Glutamatergic neuron (in vitro differentiated cells): ENCODE results near the gene BOC. TPM values are rescaled to one million over a fixed set of nuclear protein-coding genes. Genes with fewer than 3 reads are reported as not detected.
A peak's percentile ranks its signal among the peaks of the same experiment; 100 is the strongest.

ENCODE experiments used
- DNase-seq: peaks from one replicate; pipeline ENCODE4 v3.0.0; 2022
- H3K27ac Mint-ChIP-seq: one replicate; pipeline ENCODE4 v1.8.0; 2020; ENCODE audit warnings: mild to moderate bottlenecking, mixed read lengths, inconsistent platforms; ENCODE audit not compliant: unreplicated experiment
- H3K27me3 Mint-ChIP-seq: one replicate; pipeline ENCODE4 v1.8.0; 2020; ENCODE audit warnings: mild to moderate bottlenecking, moderate library complexity, mixed read lengths, inconsistent platforms; ENCODE audit not compliant: unreplicated experiment
- H3K36me3 Mint-ChIP-seq: one replicate; pipeline ENCODE4 v1.8.0; 2020; ENCODE audit warnings: mild to moderate bottlenecking, mixed read lengths, inconsistent platforms; ENCODE audit not compliant: unreplicated experiment
- H3K4me1 Mint-ChIP-seq: one replicate; pipeline ENCODE4 v1.8.0; 2020; ENCODE audit warnings: mild to moderate bottlenecking, low read depth, mixed read lengths, inconsistent platforms; ENCODE audit not compliant: unreplicated experiment
- H3K4me3 Mint-ChIP-seq: one replicate; pipeline ENCODE4 v1.8.0; 2020; ENCODE audit warnings: mild to moderate bottlenecking, mixed read lengths, inconsistent platforms; ENCODE audit not compliant: unreplicated experiment
- H3K9me3 Mint-ChIP-seq: one replicate; pipeline ENCODE4 v1.8.0; 2020; ENCODE audit warnings: mild to moderate bottlenecking, moderate library complexity, mixed read lengths, inconsistent platforms; ENCODE audit not compliant: unreplicated experiment
- total RNA-seq: library from RNA; stranded (reverse); fragmentation: NEBNext Ultra II Directional; extraction: Animal tissue kit (Norgen Biotek cat#: 25700); gene quantifications from one replicate; pipeline ENCODE4 v1.2.1, GENCODE V29; 2021; ENCODE audit not compliant: unreplicated experiment
- TF ChIP-seq, protein P1 (sequence below): fragments of 200-600 bp; sonication (generic); IDR thresholded peaks from one replicate; pipeline ENCODE4 v1.5.0; 2021; ENCODE audit not compliant: partially characterized antibody, unreplicated experiment

The BOC gene
- total RNA-seq, 1 donor from 2014 or later, result 32.9 TPM

DNA sequence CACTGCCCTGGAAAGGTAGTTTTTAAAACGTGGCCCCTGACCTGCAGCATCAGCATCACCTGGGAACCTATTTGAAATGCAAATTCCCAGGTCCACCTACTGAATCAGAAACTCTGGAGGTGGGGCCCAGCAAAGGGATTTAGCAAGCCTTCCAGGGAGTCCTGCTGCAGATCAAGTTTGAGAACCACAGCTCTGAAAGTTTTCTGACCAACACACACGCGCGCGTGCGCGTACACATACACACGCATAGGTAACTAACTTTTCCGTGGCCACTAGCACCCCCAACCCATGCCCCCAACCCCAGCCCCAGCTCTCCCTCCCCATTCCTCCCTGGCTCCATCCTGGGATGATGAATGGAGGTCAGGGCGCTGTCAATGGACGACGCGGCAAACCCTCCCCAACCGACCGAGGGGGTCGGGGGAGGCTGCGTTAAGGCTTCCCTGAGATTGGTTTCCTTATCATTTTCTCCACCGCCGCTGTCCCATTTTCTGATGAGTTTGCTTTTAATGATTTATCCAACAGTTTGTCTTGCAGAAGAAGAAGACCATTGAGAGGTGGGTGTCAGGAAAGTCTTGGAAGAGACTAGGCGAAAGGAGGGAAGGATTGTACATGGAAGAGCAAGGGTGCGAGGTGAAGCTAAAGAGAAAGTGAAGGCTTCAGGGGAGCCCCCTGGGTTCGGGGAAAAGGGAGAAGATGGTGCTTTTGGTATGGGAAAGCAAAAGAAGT, 590 bp upstream of the BOC start:
- no peak for DNase-seq
- TF ChIP-seq, protein P1, sequence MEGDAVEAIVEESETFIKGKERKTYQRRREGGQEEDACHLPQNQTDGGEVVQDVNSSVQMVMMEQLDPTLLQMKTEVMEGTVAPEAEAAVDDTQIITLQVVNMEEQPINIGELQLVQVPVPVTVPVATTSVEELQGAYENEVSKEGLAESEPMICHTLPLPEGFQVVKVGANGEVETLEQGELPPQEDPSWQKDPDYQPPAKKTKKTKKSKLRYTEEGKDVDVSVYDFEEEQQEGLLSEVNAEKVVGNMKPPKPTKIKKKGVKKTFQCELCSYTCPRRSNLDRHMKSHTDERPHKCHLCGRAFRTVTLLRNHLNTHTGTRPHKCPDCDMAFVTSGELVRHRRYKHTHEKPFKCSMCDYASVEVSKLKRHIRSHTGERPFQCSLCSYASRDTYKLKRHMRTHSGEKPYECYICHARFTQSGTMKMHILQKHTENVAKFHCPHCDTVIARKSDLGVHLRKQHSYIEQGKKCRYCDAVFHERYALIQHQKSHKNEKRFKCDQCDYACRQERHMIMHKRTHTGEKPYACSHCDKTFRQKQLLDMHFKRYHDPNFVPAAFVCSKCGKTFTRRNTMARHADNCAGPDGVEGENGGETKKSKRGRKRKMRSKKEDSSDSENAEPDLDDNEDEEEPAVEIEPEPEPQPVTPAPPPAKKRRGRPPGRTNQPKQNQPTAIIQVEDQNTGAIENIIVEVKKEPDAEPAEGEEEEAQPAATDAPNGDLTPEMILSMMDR, result no peak
- Mint-ChIP-seq H3K4me1 (peaks cover 32% of the 10 kb centered on the region), H3K27ac (peak overlapping the region; percentile 82), H3K9me3 (peaks cover 9% of the 10 kb centered on the region), H3K36me3 (no peaks in the 10 kb centered on the region), H3K4me3 (peak overlapping the region; percentile 92), H3K27me3 (peaks cover 15% of the 10 kb centered on the region)

DNA sequence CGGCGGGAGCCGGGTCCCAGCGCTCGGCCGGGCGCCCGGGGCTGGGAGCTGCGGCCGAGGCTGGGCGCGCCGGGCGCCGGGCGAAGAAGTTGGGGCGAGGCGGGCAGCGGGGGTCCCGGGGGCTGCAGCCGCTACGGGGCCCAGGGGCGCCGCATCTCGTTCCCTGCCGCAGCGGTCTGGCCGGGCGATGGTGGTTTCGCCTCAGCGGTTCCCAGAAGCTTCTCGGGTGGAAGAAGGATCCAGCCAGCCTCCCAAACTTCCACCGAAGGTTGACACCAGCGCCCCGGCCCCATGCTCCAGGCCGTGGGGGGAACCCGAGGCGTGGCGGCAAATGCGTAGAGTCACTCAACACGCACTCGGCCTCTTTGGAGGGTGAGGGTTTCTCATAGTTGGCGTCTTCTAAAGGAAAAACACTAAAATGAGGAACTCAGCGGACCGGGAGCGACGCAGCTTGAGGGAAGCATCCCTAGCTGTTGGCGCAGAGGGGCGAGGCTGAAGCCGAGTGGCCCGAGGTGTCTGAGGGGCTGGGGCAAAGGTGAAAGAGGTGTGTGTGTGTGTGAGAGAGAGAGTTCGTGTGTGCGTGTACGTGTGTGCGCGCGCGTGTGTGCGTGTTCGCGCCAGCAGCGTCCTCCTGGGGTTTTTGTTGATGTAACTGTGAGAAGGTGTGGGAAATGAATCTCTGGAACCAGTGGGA, 940 bp downstream of the BOC start:
- no peaks in the 10 kb centered on the region for H3K36me3 Mint-ChIP-seq
- TF ChIP-seq, protein P1, result no peak
- H3K27me3 Mint-ChIP-seq, result peaks cover 15% of the 10 kb centered on the region
- H3K4me3 Mint-ChIP-seq, result peak overlapping the region; percentile 92
- peak; percentile 56 for DNase-seq
- peaks cover 10% of the 10 kb centered on the region for H3K9me3 Mint-ChIP-seq
- H3K27ac Mint-ChIP-seq, result peak overlapping the region; percentile 65
- H3K4me1 Mint-ChIP-seq, result peaks cover 32% of the 10 kb centered on the region

DNA sequence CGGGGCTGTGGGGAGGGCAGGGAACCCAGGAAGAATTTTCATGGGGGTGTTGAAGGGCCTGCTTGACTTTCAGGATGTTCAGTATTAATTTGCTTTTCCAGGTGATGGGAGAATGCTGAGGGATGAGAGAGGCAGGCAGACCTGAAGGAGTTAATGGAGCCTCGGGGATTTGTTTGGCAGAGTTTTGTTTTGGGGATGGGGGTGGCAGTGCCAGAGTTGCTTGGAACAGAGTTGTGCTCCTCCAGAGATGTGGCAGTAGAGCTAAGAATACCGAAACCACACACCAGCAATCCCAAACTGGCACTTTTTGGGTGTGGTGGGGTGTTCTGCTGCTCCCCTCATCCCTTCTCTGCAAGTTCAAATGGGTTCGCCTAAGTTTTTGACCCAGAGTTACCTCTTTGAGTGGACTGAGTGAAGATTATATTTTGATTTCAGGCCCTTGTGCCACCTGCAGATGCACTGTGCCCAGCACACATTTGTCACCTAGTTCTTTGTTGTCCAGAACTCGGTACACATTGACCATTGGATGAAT, 1.6 kb downstream of the BOC start:
- no peaks in the 10 kb centered on the region for H3K36me3 Mint-ChIP-seq
- H3K4me1 Mint-ChIP-seq, result peaks cover 30% of the 10 kb centered on the region
- H3K9me3 Mint-ChIP-seq, result peaks cover 10% of the 10 kb centered on the region
- peak overlapping the region; percentile 92 for H3K4me3 Mint-ChIP-seq
- DNase-seq, result no peak
- H3K27ac Mint-ChIP-seq, result peak overlapping the region; percentile 65
- H3K27me3 Mint-ChIP-seq, result peaks cover 15% of the 10 kb centered on the region
- TF ChIP-seq, protein P1, result no peak

DNA sequence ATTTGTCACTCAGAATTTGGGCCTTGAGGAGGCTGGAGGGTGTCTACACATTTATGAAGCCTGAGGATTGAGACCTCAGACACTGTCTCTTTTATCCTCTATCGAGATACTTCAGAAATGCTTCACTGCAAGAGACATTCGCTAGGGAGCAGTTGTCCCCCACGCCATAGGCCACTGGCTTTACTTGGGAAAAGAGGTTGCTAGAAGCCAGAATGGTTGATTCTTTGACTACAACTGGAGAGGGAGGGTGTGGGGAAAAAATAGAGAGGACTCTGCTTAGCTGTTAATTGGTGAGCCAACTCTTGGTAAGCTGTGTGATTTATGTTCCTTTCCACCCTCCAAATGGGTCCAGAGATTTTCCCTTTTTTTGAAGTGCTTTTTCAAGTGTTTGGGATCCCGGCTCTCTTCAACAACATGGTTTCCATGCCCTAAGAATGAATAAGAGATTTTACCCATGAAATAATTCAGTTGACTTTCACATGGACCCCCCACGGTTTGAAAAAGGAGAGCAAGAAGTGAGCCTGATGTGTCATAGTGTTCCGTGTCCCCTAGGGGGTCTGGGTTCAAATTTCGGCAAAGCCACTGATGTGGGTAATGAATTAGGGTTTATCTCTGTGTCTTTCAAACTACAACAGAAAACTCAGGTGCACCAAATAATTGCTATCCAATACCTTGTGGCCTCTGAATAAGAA, 2.7 kb downstream of the BOC start:
- peaks cover 28% of the 10 kb centered on the region for H3K4me1 Mint-ChIP-seq
- H3K27me3 Mint-ChIP-seq, result peaks cover 11% of the 10 kb centered on the region
- peak overlapping the region; percentile 29 for H3K27ac Mint-ChIP-seq
- TF ChIP-seq, protein P1, result peak; percentile 36
- no peaks in the 10 kb centered on the region for H3K36me3 Mint-ChIP-seq
- peak overlapping the region; percentile 92 for H3K4me3 Mint-ChIP-seq
- no peak for DNase-seq
- peaks cover 10% of the 10 kb centered on the region for H3K9me3 Mint-ChIP-seq
